Measurements from ENCODE around the gene IER5L. TPM values are rescaled to one million over a fixed set of nuclear protein-coding genes. Genes with fewer than 3 reads are reported as not detected.

Gene IER5L
- total and polyA plus RNA-seq, 9 of the 15 experiments (the other 6 are each of a cell fraction or from before 2014, with no cell fraction given) = 0.14 to 11.9 (median 0.52) TPM

GRCh38 chr9:129139233-129139992, 38.6 kb downstream of the IER5L start (continued):
- TF ChIP-seq, protein P1, sequence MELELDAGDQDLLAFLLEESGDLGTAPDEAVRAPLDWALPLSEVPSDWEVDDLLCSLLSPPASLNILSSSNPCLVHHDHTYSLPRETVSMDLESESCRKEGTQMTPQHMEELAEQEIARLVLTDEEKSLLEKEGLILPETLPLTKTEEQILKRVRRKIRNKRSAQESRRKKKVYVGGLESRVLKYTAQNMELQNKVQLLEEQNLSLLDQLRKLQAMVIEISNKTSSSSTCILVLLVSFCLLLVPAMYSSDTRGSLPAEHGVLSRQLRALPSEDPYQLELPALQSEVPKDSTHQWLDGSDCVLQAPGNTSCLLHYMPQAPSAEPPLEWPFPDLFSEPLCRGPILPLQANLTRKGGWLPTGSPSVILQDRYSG (tag; conservative IDR thresholded peaks at IDR 0.05; ENCODE audit: low read depth) = no peak
- TF ChIP-seq ZNF584 (CRISPR knock-in tag; IDR thresholded peaks at IDR 0.05; ENCODE audit: low read depth) (0 out of 2 replicates have a peak, but pooled peaks have one; percentile 16), FOXK2 (conservative IDR thresholded peaks at IDR 0.05 in 1 of 2, IDR thresholded peaks at IDR 0.05 in 1 of 2; ENCODE audit: low read depth in 2 of 2) (peak; percentile 21 to 22; a peak in 1 of 4 replicates), FOSL1 (tag; conservative IDR thresholded peaks at IDR 0.05) (no peak), ESRRA (IDR thresholded peaks at IDR 0.05; ENCODE audit: borderline replicate concordance, low read depth) (0 out of 2 replicates have a peak, but pooled peaks have one; percentile 39), RBFOX2 (IDR thresholded peaks at IDR 0.05; ENCODE audit: low read depth, low read length) (peak; percentile 47; the same call in 1 of the 2 replicates), SRF (CRISPR knock-in tag; IDR thresholded peaks at IDR 0.05) (peak in 1 of 2 experiments; percentile 11; a peak in 1 of 4 replicates), EP300 (IDR thresholded peaks at IDR 0.05; ENCODE audit: low read length) (no peak), ZKSCAN3 (CRISPR knock-in tag; IDR thresholded peaks at IDR 0.05) (no peak), ZNF24 (IDR thresholded peaks at IDR 0.05) (no peak), POLR2B (IDR thresholded peaks at IDR 0.05; ENCODE audit: low read depth, partially characterized antibody) (no peak), SUPT5H (IDR thresholded peaks at IDR 0.05) (no peak), JUN (IDR thresholded peaks at IDR 0.05; ENCODE audit: borderline replicate concordance, low read depth, low read length) (no peak; the same call in 1 of the 2 replicates), JUN (CRISPR knock-in tag; IDR thresholded peaks at IDR 0.05; ENCODE audit: borderline replicate concordance) (no peak), ARID4B (CRISPR knock-in tag; IDR thresholded peaks at IDR 0.05) (peak; percentile 57), MAZ (CRISPR knock-in tag; conservative IDR thresholded peaks at IDR 0.05 in 1 of 2, IDR thresholded peaks at IDR 0.05 in 1 of 2) (peak; percentile 6 to 83; a peak in 3 of 4 replicates), HMG20A (CRISPR knock-in tag; conservative IDR thresholded peaks at IDR 0.05) (no peak), KLF6 (CRISPR knock-in tag; IDR thresholded peaks at IDR 0.05; ENCODE audit: borderline replicate concordance) (no peak), OTX1 (CRISPR knock-in tag; IDR thresholded peaks at IDR 0.05) (no peak)
- TF ChIP-seq, protein P2, sequence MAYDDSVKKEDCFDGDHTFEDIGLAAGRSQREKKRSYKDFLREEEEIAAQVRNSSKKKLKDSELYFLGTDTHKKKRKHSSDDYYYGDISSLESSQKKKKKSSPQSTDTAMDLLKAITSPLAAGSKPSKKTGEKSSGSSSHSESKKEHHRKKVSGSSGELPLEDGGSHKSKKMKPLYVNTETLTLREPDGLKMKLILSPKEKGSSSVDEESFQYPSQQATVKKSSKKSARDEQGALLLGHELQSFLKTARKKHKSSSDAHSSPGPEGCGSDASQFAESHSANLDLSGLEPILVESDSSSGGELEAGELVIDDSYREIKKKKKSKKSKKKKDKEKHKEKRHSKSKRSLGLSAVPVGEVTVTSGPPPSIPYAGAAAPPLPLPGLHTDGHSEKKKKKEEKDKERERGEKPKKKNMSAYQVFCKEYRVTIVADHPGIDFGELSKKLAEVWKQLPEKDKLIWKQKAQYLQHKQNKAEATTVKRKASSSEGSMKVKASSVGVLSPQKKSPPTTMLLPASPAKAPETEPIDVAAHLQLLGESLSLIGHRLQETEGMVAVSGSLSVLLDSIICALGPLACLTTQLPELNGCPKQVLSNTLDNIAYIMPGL (CRISPR knock-in tag; IDR thresholded peaks at IDR 0.05) = 0 out of 2 replicates have a peak, but pooled peaks have one; percentile 24

All from K562 (cell line).